Measurements from ENCODE around the gene BAIAP2L1.
A peak's percentile ranks its signal among the peaks of the same experiment; 100 is the strongest.

BAIAP2L1 gene

DNA sequence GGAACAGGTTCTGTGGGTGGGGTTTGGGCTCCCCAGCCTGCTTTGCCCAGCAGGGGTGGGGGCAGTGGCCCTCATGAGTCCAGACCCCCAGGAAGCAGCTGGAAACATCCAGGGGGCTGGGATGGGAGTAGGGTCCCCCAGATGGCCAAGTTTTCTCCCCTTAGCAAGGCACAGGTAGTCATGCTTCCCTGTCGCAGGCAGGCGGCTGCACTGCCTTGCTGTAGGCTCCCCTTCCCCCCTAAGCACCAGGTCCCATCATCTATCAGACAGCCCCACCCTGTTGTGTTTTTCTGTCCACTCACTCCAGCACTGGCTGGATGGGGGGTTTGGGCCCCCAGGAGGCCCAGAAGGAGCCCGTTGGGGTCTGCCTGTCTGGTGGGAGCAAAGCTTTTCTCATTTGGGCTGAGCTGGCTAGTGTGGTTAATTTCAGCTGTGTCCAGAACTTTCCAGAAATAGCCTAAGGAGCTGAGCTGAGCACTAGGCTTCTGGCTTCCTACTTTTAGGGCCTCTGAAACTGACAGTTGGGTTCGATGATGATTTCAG is 111.5 kb downstream of the BAIAP2L1 start:
- ATAC-seq: no peak

DNA sequence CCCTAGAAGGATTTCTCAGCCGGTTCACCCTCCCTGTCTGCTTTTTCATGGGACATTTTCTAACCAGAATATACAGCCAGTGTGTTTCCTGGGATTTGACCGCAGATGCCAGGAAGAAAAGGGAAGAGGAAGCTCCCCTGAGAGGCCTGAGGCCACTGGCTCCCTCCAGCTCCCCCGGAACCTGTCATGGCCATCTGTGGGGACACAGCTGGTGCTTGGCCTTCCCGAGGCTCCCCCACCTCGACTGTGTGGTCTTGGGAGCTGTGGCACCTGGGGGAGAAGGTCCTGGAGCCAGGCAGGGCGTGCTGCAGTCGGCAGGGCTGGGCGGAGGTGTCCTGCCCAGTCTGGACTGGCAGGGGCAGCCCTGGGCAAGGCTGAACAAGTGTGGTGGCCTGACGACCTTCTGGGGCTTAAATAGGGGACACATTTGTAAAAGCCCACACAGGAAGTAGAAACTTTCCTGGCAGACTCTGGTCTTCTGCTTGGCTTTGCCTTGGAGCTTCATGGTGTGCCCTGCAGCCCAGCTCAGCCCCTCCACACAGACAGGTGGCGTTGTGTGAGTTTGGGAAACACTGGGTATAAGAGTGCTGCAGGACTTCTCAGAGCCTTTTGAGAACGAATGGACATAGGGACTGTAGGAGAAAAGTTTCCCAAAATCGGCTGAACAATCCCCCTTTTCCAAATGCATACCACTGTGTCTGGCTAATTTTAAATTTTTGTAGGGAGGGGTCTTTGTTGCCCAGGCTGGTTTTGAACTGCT is 112.6 kb downstream of the BAIAP2L1 start:
- ATAC-seq: no peak

DNA sequence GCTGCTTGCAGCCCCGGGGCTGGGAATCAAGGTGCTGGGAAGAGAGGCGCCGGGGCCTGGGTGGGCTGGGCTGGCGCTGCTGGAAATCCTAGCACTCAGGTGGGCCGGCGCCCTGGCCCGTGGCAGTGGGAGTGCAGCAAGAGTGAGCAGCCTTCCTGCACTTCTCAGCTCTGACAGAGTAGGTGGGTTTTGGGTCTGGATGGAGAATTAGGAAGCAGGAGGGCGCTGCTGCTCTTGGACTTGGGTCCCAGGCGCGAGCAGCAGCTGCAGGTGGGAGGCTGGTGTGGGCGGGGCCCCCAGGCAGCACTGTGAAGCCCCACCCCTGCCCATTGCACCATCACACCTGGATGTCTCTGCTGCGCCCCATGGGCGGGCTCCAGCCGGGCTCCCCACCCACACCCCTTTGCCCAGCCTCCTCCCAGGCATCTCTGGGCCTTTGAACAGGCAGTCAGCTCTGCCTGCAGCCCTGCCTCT is 113.4 kb downstream of the BAIAP2L1 start:
- no peak for ATAC-seq

GRCh38 chr7:98286701-98287485 is 114.0 kb downstream of the BAIAP2L1 start:
- no peak for ATAC-seq

GRCh38 chr7:98286093-98286539 is 114.8 kb downstream of the BAIAP2L1 start:
- ATAC-seq: no peak

DNA sequence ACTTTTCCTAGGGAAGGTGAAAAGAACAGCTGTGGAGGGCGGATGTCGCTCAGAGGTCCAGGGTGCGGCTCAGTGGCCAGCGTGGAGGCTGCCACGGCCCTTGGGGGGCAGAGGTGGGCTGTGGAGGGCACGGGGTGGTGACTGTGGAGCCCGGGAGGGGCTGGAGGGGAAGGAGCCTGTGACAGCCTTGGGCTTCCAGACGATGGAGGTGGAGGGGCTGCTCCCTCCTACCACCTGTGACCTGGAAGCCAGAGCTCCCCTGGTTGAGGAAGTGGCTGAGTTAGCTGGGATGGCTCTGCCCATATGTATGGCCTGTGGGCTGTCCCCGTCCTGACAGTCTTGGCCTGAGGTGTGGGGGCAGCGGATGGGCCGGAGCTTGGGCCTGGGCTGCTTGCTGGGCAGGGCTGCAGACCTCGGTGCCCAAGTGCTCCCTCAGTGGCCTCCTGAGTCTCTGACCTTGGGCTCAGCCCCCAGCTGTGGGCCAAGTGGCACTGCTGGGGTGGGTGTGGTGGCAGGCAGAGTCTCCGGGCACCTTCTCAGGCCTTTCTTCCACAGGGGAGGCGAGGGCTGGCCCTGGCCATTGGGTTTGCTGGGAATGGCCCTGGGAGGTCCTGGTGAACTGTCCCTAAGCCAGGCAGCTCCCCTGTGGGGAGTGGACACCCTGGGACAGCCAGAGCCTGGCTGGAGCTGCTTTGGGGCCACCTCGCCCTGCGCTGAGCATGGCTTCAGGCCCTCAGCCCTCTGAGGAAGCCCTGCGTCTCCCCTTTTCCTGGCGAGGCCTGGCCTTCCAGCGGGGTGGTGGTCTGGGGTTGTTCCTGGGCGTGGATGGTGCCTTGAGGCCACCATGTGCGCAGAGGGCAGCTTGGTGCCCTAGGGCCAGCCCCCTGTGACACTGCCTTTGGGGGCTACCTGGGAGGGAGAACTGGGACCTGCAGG is 115.5 kb downstream of the BAIAP2L1 start:
- no peak for ATAC-seq

DNA sequence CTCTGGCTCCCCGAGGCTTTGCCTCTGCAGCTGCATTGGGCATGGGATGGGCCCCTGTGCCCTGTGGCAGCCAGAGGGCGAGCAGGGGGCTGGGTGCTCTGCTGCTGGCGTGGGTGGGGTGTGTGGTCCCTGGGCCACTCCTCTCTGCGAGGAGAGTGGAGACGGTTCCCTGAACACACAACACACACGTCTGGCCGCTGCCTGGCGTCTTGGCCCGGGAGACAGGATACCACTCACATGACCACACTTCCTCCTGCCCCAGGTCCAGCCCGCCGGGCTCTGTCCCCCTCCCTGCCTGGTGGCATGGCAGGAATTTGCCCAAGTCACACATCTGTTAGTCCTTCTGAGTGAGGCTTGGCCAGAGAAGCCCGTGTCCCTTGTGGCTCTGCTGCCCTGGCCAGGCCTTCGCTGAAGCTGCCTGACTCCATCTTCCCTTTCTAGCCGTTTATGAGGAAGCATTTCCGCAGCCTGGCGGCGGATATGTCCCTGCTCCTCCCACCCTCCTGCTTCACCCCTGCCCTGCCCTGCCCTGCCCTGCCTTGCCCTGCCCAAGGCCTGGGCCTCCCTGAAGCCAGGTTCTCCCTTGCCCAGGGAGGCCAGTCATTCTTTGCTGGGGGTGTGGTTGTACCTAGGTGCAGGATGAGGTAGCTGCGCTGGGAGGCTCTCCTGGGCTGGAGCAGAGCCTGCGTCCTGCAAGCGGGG is 116.4 kb downstream of the BAIAP2L1 start:
- ATAC-seq: no peak

DNA sequence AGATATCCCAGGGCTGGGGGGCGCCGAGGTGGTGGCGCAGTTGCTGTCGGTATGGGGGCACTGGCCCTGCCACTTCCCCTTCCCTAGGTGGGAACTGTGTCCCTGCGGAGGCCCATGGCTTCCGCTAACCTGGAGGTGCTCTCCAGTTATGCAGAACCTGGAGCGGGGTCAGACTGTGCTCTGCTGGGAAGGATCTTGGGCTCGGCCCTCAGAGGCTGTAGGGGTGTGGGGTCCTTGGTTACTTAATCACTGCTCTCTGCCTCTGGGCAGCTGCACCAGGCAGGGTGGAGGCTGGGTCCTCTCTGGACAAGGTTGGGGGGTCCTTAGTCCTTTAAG is 117.0 kb downstream of the BAIAP2L1 start:
- ATAC-seq: no peak

GRCh38 chr7:98283127-98283886 is 117.6 kb downstream of the BAIAP2L1 start:
- ATAC-seq: no peak

GRCh38 chr7:98282703-98283102 is 118.2 kb downstream of the BAIAP2L1 start:
- ATAC-seq: no peak

DNA sequence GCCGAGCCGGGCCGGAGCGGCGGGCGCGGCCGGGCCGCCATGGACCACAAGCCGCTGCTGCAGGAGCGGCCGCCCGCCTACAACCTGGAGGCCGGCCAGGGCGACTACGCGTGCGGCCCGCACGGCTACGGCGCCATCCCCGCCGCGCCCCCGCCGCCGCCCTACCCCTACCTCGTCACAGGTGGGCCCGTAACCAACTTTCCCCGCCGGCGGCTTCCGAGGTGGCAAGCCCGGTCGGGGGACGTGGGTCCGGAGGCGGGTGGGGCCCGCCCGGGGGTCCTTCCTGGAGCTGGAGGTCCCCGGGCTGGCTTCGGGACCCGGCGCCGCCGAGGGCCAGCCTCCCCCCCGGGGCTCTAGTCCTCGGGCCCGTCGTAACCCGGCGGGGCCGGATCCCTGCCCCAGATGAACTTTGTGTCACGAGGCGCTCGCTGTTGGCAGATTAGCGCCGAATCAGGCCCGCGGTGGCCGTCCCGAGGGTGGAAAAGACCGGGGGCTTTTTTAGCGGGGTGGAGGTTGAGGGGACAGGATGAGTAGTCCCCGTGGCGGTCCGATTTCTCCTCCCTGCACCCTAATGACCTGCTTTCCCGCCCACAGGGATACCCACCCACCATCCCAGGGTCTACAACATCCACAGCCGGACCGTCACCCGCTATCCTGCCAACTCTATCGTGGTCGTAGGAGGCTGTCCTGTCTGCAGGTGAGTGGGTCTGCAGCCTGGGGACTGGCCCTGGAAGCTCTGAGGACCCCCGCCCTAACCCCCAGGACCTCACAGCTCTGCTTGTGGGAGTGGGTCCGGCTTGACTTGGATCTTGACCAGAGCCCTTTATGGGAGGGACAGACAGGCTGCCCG is 118.9 kb downstream of the BAIAP2L1 start:
- peak; percentile 37 to 40 for ATAC-seq

- ATAC-seq: peak; percentile 82 to 84
Observed at GRCh38 chr7:98280791-98281756, 119.8 kb downstream of the BAIAP2L1 start, which contains the start of gene BRI3. Gene BRI3 (plus strand): TSS chr7:98281686. CDS start chr7:98281796, 110 bp downstream.

GRCh38 chr7:98280296-98280695 is 120.6 kb downstream of the BAIAP2L1 start:
- no peak for ATAC-seq

DNA sequence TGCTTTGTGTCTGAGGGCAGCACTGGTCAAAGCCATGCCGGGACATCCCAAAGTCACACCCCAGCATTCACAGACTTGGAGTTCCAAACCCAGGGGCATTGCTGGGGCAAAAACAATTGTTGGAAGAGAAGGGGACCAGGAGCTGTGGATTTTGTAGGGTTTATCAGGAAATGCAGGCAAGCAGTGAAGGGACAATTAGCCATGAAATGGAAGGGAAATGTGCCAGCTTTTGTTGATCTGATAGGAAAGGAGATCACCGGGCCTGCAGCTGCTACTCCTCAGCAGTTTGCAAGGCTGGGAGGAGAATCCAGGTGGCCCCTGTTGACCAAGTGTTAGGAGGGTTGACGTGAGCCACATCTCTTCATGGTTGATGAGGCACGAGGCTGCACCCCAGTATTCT is 122.0 kb downstream of the BAIAP2L1 start:
- ATAC-seq: no peak

GRCh38 chr7:98278408-98278807 is 122.5 kb downstream of the BAIAP2L1 start:
- no peak for ATAC-seq

DNA sequence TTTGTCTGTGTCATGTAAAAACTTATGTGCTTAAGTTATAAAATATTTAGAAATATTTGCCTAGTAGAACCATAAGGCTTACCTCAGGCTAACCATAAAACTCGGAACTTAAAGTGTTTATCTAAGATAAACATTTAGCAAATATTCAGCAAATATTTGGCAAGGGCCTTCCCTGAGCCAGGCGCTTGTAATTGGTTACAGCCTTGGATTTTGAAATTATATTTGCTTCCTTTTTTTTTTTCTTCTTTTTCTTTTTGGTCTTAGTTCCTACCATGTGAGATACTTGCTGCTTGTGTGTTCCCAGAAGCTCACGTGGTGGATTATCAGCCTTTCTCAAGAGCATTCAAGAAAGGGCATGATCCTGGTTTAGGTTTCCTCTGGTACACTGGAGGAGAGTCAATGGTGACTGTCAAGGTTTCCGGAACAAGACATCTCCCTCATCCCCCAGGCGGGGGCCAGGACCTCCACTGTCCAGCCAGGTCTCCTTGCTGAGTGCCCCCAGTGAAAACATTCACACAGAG is 124.6 kb downstream of the BAIAP2L1 start:
- no peak for ATAC-seq

GRCh38 chr7:98267303-98267702 is 133.6 kb downstream of the BAIAP2L1 start:
- no peak for ATAC-seq

DNA sequence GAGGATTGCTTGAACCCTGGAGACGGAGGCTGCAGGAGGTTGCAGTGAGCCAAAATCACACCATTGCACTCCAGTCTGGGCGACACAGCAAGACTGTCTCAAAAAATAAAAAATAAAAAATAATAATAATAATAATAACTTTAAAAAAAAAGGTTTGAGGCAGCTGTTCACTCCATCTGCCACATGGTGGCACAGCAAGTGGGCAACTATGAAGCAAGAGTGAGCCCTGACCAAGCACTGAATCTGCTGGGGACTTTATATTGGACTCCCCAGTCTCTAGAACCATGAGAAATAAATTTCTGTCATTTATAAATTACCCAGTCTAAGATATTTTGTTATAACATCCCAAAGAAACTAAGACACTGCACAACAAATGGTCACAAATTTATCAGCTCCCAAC is 134.1 kb downstream of the BAIAP2L1 start:
- ATAC-seq: no peak

DNA sequence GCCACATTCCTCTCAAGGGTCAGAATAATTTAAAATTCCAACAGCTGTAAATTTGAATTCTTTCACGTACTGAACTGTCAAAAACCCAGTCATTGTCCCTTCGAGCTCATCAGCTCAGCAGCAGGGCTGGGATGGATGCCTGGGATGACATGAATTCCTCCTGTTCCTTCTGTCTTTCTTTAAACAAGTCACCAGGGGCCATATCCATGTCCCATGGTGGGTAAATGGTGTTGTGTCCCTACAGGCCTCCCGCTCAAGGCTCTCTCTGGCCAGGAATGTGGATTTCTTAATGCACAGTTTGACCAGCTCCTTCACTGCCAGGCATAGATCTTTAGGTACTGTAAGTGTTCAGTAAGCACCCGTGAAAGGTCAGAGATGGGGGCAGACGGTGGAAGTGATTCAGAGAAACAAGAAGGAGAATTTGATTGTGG is 135.0 kb downstream of the BAIAP2L1 start:
- no peak for ATAC-seq

Measured in activated CD4-positive, CD25-positive, alpha-beta regulatory T cell treated with anti-CD3 and anti-CD28 coated beads, Interleukin-2, amount 50 U/mL, for 24 hours (primary cell).